HepG2 (cell line): ENCODE results near the gene IGIP. TPM values are rescaled to one million over a fixed set of nuclear protein-coding genes. Genes with fewer than 3 reads are reported as not detected.

Source experiments
- ATAC-seq: fragments of 200-7000 bp; cut with Tn5 transposase; 3 replicates; pipeline ENCODE4 v1.9.1; 2020; ENCODE audit warnings: mild to moderate bottlenecking, moderate library complexity
- BruUV-seq: library from RNA; stranded (reverse); fragments of 400-500 nt; replicated peaks from 2 replicates; lab custom pipeline; 2021; lab: Mats Ljungman, UMichigan
- CTCF ChIA-PET: fragments of 300-600 bp; formaldehyde crosslinking; extraction: SDS; loops from one replicate; lab custom pipeline; 2021; ENCODE audit warnings: low total read pairs, inconsistent platforms, low intra/inter-chr PET ratio; lab: Yijun Ruan, JAX
- POLR2A ChIA-PET: fragments of 350-600 bp; sonication (Branson Sonifier 250); formaldehyde crosslinking; loops from one replicate; lab custom pipeline; 2020; ENCODE audit warnings: antibody characterized with exemption, inconsistent platforms; lab: Yijun Ruan, JAX
- DNase-seq: peaks from one replicate; pipeline ENCODE4 v3.0.0-alpha.2; 2015; ENCODE audit warnings: low spot score
- FAIRE-seq: peaks from 3 replicates; lab custom pipeline; 2011; peaks lifted over from hg19 to GRCh38; lab: Jason Lieb, UNC
- H2AFZ ChIP-seq: one replicate; pipeline ENCODE4 v1.6.1; 2011; ENCODE audit warnings: low read length, inconsistent platforms
- H3K27ac ChIP-seq: fragments of 300-600 bp; 3 replicates; pipeline ENCODE4 v1.8.0; 2011; ENCODE audit warnings: mixed run types, mild to moderate bottlenecking, mixed read lengths, low read length, inconsistent platforms; ENCODE audit not compliant: insufficient read depth; ENCODE audit errors: extremely low read length
- H3K27me3 ChIP-seq, 2 experiments: fragments of 200-600 bp in 1 of 2; 2 replicates in 1 of 2; 3 replicates in 1 of 2; pipeline versions ENCODE4 v1.6.0 to v1.8.0; 2011; ENCODE audit warnings: low read length in 2 of 2, mild to moderate bottlenecking in 2 of 2, moderate library complexity in 2 of 2, inconsistent platforms in 1 of 2; ENCODE audit not compliant: insufficient read depth in 2 of 2, control insufficient read depth in 1 of 2
- H3K36me3 ChIP-seq, 2 experiments: fragments of 200-600 bp in 1 of 2; replicated peaks in 1 of 2; 2 replicates in 1 of 2; 3 replicates in 1 of 2; pipeline versions ENCODE4 v1.5.1 to v1.8.0; 2011; ENCODE audit warnings: low read length in 2 of 2, inconsistent platforms in 1 of 2; ENCODE audit not compliant: insufficient read depth in 2 of 2, control insufficient read depth in 1 of 2
- H3K4me1 ChIP-seq: 2 replicates; pipeline ENCODE4 v1.5.1; 2012; ENCODE audit warnings: low read length, inconsistent platforms; ENCODE audit not compliant: insufficient read depth
- H3K4me2 ChIP-seq: 2 replicates; pipeline ENCODE4 v1.6.0; 2011; ENCODE audit warnings: low read depth, low read length, inconsistent platforms
- H3K4me3 ChIP-seq, 3 experiments: fragments of 200-600 bp in 1 of 3; sonication (generic), shearing (Covaris generic) in 1 of 3; replicated peaks in 1 of 3; 2 replicates each; pipeline ENCODE4 v1.5.1; 2011 to 2016; ENCODE audit warnings: low read length in 3 of 3, inconsistent platforms in 2 of 3, low read depth in 2 of 3, mild to moderate bottlenecking in 2 of 3, control low read depth in 1 of 3, mixed read lengths in 1 of 3; ENCODE audit not compliant: insufficient read depth in 1 of 3
- H3K79me2 ChIP-seq: one replicate; pipeline ENCODE4 v1.6.1; 2011; ENCODE audit warnings: low read length, inconsistent platforms; ENCODE audit not compliant: insufficient read depth
- H3K9ac ChIP-seq: 2 replicates; pipeline ENCODE4 v1.6.0; 2011; ENCODE audit warnings: mild to moderate bottlenecking, low read depth, low read length, inconsistent platforms; ENCODE audit not compliant: insufficient read depth
- H3K9me3 ChIP-seq: 2 replicates; pipeline ENCODE4 v1.5.1; 2012; ENCODE audit warnings: mild to moderate bottlenecking, low read length
- H4K20me1 ChIP-seq: 2 replicates; pipeline ENCODE4 v1.6.0; 2011; ENCODE audit warnings: inconsistent platforms, mild to moderate bottlenecking, low read length, moderate library complexity; ENCODE audit not compliant: insufficient read depth
- KAT2B ChIP-seq: fragments of 150-350 bp; IDR thresholded peaks from 2 replicates; pipeline ENCODE4 v1.6.1; 2014; ENCODE audit warnings: low read depth, low read length, borderline replicate concordance
- MAFF ChIP-seq: IDR thresholded peaks from 2 replicates; pipeline ENCODE4 v1.6.1; 2011; ENCODE audit warnings: low read depth, low read length, improper control_type of control experiment
- MAFK ChIP-seq, 2 experiments: IDR thresholded peaks in 1 of 2; conservative IDR thresholded peaks in 1 of 2; 2 replicates each; pipeline ENCODE4 v1.6.1; 2011; ENCODE audit warnings: improper control_type of control experiment in 2 of 2, low read length in 2 of 2
- ZNF781 ChIP-seq: sonication (generic); formaldehyde crosslinking; IDR thresholded peaks from 2 replicates; pipeline ENCODE4 v1.5.1; 2020; ENCODE audit warnings: borderline replicate concordance, mild to moderate bottlenecking, missing genetic modification reagents; ENCODE audit errors: not compliant biosample characterization
- WGBS: methylation state at CpG from one replicate; pipeline ENCODE4 v1.1.6; 2017; ENCODE audit warnings: low lambda C conversion rate; 5-methylcytosine and 5-hydroxymethylcytosine counted together
- in situ Hi-C: cut with HindIII; loops from 2 replicates; pipeline ENCODE4 v1.10.0; 2017; ENCODE audit warnings: low pct_unique_long_range_greater_than_20kb; ENCODE audit not compliant: extremely low pct_ligation_motif_present
- intact Hi-C: fragments of 100-400 bp; cut with micrococcal nuclease; formaldehyde crosslinking; loops from one replicate; pipeline ENCODE4 v1.10.0; 2022; ENCODE audit not compliant: unreplicated experiment
- polyA plus RNA-seq, 8 experiments: library from polyadenylated mRNA; depleted of rRNA in 3 of 8; stranded (reverse) in 7 of 8; unstranded in 1 of 8; fragments of >200 nt; fragmentation: Illumina TruSeq in 4 of 8; extraction: Trizol in 4 of 8; gene quantifications; 2 replicates each; pipeline versions ENCODE4 v1.2.1 to v1.2.3, GENCODE V29; 2011 to 2016; ENCODE audit warnings: low read depth in 4 of 8, missing spikeins in 1 of 8, mixed read lengths in 1 of 8; ENCODE audit not compliant: insufficient read depth in 1 of 8
- total RNA-seq, 5 experiments: library from RNA; depleted of rRNA; stranded (reverse); fragments of >200 nt; fragmentation: Illumina TruSeq; extraction: Trizol; gene quantifications; 2 replicates each; pipeline ENCODE4 v1.2.3, GENCODE V29; 2016; ENCODE audit warnings: low read depth in 1 of 5

The IGIP gene
- total and polyA plus RNA-seq, 2 of the 13 experiments (the other 11 are each of a cell fraction or from before 2014, with no cell fraction given): 1.7 to 2.1 TPM

DNA sequence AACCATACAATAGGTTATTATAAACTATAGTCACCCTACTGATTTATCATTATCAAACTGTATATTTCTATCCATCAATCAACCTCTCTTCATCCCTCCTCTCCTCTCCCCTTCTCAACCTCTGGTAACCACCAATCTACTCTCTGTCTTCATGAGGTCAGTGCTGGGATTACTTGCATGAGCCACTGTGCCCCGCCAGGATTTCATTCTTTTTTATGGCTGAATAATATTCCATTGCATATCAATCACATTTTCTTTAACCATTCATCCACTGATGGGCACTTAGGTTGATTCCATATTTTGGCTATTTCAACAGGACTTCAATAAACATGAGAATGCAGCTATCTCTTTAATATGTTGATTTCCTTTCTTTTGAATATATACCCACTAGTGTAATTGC is 22.6 kb upstream of the IGIP start:
- CTCF ChIA-PET: no interaction called here
- H3K27ac ChIP-seq: no peak overlapping the region

DNA sequence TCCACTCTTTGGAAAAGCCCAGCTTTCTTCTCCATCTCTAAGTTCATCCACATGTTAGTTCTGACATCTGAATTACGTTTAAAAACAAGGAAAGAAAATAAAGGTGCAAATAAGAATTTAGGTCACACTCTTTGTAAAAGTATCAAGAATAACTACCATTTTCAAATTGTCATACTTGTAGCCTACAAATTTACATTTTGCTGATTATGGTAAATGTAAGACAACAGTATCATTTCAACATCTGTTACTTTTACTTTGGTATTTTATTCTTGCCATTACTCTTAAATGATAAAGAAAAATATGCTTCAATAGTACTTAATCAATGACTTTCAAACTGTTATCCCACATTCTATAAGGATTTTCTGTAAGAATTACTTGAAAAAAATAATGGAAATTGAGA is 21.6 kb upstream of the IGIP start:
- no peak for DNase-seq
- Histone ChIP-seq H3K9ac (no peak overlapping the region), H3K79me2 (peaks cover 7% of the 10 kb centered on the region), H3K4me2 (no peak overlapping the region), H4K20me1 (no peaks in the 10 kb centered on the region), H3K27ac (no peak overlapping the region), H3K9me3 (no peaks in the 10 kb centered on the region), H3K4me1 (peaks cover 13% of the 10 kb centered on the region), H3K36me3 (no peaks in the 10 kb centered on the region), H3K4me3 (no peak overlapping the region), H3K27me3 (no peaks in the 10 kb centered on the region; a peak in 1 of 5 replicates), H2AFZ (no peak overlapping the region)
- TF ChIP-seq MAFK (conservative IDR thresholded peaks at IDR 0.05 in 1 of 2, IDR thresholded peaks at IDR 0.05 in 1 of 2; ENCODE audit: low read length in 2 of 2) (peak; percentile 46 to 66; a peak in 3 of 4 replicates), MAFF (peak; percentile 38; the same call in 1 of the 2 replicates), KAT2B (no peak)
- intact Hi-C loops (no loop called here), in situ Hi-C loops (no loop called here)
- no peak for FAIRE-seq
- ATAC-seq: no peak
- WGBS: 0% methylated on average over 1 of the region's 1 CpG
- ChIA-PET CTCF (no interaction called here), POLR2A (no interaction called here)
- no TSS peak for BruUV-seq

More for the DNA sequence above, 22.6 kb upstream of the IGIP start:
- no peak overlapping the region for H3K4me3 ChIP-seq
- no peak overlapping the region for H2AFZ ChIP-seq
- DNase-seq (no peak), FAIRE-seq (no peak), ATAC-seq (no peak)
- no peak for TF ChIP-seq ZNF781 (CRISPR knock-in tag)
- in situ Hi-C loops: no loop called here
- H4K20me1 ChIP-seq: no peaks in the 10 kb centered on the region
- intact Hi-C loops: no loop called here
- no peaks in the 10 kb centered on the region for H3K27me3 ChIP-seq
- H3K9me3 ChIP-seq: no peaks in the 10 kb centered on the region
- no peak overlapping the region for H3K4me2 ChIP-seq
- H3K4me1 ChIP-seq: peaks cover 13% of the 10 kb centered on the region
- WGBS: 0% methylated on average over 1 of the region's 1 CpG
- no peaks in the 10 kb centered on the region for H3K79me2 ChIP-seq
- no TSS peak for BruUV-seq
- H3K9ac ChIP-seq: no peak overlapping the region
- H3K36me3 ChIP-seq: no peaks in the 10 kb centered on the region
- POLR2A ChIA-PET: no interaction called here
